ENCODE data around the gene OSGEP.

The OSGEP gene

DNA sequence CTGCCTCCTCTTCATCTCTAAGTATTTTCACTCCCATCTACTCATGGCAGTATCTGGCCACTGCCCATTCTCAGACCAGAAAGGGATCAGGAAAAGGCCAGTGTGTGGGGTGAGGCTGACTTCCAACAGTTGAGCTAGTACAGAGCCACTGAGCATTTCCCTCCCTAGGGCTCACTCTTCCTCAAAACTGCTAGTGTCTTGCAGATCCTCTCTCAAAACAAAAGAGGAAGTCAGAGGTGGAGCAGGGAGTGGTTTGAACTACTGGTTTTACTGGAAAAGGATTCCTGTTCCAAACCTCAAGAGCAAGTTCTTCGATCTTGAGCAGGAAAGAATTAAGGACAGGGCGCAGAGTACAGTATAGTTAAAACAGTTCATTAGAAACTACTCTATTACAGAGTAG, 39.0 kb upstream of the OSGEP start:
- TF ChIP-seq, protein P1, sequence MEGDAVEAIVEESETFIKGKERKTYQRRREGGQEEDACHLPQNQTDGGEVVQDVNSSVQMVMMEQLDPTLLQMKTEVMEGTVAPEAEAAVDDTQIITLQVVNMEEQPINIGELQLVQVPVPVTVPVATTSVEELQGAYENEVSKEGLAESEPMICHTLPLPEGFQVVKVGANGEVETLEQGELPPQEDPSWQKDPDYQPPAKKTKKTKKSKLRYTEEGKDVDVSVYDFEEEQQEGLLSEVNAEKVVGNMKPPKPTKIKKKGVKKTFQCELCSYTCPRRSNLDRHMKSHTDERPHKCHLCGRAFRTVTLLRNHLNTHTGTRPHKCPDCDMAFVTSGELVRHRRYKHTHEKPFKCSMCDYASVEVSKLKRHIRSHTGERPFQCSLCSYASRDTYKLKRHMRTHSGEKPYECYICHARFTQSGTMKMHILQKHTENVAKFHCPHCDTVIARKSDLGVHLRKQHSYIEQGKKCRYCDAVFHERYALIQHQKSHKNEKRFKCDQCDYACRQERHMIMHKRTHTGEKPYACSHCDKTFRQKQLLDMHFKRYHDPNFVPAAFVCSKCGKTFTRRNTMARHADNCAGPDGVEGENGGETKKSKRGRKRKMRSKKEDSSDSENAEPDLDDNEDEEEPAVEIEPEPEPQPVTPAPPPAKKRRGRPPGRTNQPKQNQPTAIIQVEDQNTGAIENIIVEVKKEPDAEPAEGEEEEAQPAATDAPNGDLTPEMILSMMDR (IDR thresholded peaks at IDR 0.05): no peak

DNA sequence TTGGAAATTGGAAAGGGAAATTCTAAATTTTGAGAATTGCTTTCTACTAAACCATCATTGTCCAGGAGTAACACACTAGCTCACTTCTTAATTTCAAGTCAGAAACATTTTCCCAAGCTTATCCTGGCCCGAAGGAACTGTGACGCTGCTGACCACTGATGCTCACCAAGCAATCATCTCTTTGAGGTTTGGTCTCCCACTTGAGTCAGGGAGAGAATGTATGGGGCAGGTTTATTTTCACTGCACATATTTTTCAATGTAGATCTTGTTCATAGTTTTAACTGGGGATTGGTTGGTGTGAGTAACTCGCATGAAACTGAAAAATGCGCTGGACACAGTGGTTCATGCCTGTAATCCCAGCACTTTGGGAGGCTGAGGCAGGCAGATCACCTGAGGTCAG, 37.9 kb upstream of the OSGEP start:
- TF ChIP-seq, protein P1 (IDR thresholded peaks at IDR 0.05): no peak

DNA sequence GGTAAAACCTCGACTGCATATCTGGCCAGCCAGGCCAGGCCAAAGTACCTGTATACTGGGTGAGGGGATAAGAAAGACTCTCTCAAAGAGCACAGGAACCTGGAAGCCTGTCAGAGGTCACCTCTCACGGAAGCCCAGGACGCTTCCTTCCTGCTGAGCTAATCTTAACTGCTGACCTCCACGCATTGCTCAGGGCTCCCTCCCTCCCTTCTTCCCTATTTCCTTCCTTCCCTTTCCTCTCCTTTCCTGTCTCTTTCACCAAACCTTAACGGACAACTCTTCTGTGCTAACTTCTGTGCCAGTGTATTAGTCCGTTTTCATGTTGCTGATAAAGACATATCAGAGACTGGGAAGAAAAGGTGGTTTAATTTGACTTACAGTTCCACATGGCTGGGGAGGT, 36.0 kb upstream of the OSGEP start:
- TF ChIP-seq, protein P1 (IDR thresholded peaks at IDR 0.05): no peak

DNA sequence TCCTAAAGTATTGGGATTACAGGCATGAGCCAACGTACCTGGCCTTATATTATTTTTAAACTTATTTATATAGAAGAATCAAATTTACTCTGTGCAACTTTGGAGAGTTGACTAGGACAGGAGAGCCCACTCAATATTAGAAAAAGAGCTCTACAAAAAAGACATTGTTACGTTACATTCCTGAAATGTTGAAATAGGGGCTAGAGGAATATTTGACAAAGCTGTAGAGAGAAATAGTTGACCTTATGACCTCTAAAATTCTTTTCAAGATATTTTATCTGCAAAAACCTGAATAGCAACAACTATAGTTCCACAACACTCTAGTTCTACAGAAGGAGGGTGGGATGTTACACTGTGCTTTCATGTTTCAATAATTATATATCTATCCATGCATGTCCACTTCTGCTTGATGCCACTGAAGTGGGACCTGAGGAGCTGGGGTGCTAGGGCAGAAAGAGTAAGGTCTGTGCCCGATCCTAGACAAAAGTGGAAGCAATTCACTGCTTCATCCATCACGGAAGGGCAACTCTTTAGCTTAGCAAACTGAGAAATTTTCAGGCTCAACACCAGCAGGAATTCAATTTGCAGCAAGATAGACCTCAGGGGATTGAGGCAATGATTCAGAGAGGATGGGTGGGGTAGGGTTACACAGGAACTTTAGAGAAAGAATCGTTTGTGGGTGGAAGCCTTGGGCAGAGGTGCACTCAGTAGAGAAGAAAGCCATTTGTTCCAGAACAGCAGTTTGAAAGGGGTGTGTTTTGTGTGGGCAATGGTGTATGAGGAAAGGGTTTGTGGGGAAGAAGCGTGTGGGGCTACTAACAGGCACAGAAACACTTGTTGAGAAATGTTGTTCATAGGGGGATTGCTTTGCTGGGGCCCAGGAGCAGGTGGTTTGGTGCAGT, 34.7 kb upstream of the OSGEP start:
- TF ChIP-seq, protein P1 (IDR thresholded peaks at IDR 0.05): no peak

DNA sequence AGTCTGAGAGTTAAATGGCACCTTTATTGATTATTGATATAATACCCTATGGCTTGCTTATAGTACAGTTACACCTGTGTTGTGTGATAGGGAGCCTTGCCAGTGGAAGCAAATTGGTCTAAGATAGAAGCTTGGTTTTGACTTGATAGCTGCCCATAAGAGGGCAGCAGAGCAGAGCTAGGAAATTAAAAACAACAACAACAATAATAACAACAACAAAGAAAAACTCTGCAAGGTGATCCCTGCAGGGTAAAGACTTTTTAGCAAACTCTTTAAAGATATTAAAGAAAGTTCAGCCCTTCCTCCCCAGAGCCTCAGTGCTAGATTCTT, 32.7 kb upstream of the OSGEP start:
- TF ChIP-seq, protein P1 (IDR thresholded peaks at IDR 0.05): no peak

DNA sequence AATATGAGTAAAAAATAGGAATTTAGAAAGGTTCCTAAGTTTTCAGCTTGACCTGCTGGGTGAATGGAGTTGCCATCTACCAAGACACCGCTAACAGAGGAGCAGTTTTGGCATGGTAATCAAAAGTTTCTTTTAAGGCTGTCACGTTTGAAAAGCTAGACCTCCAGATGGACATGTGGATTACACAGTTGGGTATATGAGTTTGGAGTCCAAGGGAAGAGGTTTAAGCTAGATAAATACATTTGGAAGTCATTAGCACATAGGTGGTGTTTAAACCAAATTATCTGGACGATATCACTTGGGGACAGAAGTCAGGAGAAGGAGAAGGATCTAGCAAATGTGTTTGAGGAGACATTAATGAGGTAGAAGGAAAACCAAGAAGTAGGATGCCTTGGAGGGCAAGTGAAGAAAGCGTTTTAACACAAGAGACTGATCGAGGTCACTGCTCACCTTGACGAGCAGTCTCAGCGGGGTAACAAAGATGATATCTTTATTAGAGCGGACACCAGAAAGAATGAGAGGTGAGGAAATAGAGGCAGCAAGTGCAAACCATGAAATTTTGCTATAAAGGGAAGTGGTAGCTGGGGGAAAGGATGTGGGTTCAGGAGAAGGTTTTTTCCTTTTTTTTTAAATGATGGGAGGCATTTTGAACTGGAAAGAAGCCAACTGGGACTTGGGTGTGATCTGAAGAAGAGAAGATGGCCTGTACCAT, 32.2 kb upstream of the OSGEP start:
- TF ChIP-seq, protein P1 (IDR thresholded peaks at IDR 0.05): no peak

DNA sequence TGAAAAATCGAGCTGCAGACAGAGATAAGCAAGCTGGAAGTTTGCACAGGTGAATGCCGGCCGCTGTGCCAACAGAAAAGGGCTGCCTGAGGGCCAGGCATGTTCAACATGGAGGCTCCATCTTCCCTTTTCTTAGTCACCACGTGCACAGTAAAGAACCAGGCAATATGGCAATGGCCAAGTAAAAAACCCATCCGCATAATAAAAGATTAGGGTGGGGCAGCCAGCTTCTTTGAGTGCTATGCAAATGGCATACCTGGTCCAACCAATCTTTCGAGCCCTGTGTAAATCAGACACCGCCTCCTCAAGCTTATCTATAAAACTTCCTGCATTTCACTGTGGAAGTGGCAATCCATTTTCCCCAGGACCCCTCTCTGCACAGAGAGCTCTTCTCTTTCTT, 31.3 kb upstream of the OSGEP start:
- TF ChIP-seq, protein P1 (IDR thresholded peaks at IDR 0.05): no peak
